Measurements from ENCODE around the gene NOB1. TPM values are rescaled to one million over a fixed set of nuclear protein-coding genes. Genes with fewer than 3 reads are reported as not detected.

The NOB1 gene
- total RNA-seq, 1 experiment from 2014 or later: 172 TPM

GRCh38 chr16:69761983-69762813 is 7.5 kb upstream of the NOB1 start, which contains the start of gene WWP2:
Gene WWP2, plus strand, starts transcription at chr16:69762332. Its CDS starts 24,679 bp downstream, at chr16:69787011.
- H4K20me1 ChIP-seq (ENCODE audit: insufficient read depth): no peaks in the 10 kb centered on the region
- H3K4me3 ChIP-seq (replicated peaks in 1 of 2; ENCODE audit: low read depth in 1 of 2, low read length in 2 of 2): peak within 1 kb of the TSS; percentile 61 to 98
- H3K9me2 ChIP-seq (ENCODE audit: insufficient read depth): no peaks in the 10 kb centered on the region
- POLR2A ChIA-PET: interaction anchor here (1.5 to 2.0 kb wide), 2 partner anchors 8 to 36 kb away, joined by 4 to 5 read pairs; partner anchors contain the start of genes NOB1 and NQO1
- H3K4me2 ChIP-seq (ENCODE audit: low read length): peak within 1 kb of the TSS; percentile 91
- peak within 1 kb of the TSS; percentile 85 for H2AFZ ChIP-seq (ENCODE audit: low read depth, low read length, poor library complexity, severe bottlenecking)
- RAD21 ChIA-PET (ENCODE audit: low non-redundant PET in 1 of 2, low total read pairs in 2 of 2, uncharacterized antibody in 2 of 2, unreplicated experiment in 2 of 2): interaction anchor here in 1 of 2 experiments (0.8 kb wide), 1 partner anchor 12 kb away, joined by 5 read pairs; no protein-coding TSS in a partner anchor
- no peaks in the 10 kb centered on the region for H3K27me3 ChIP-seq (ENCODE audit: insufficient read depth, low read length)
- peaks cover 9 to 20% of the 10 kb centered on the region in 2 experiments; a peak in 3 of 4 replicates for H3K4me1 ChIP-seq (ENCODE audit: control insufficient read depth in 1 of 2, insufficient read depth in 2 of 2, low read length in 2 of 2)
- peak within 1 kb of the TSS; percentile 91 for H3K9ac ChIP-seq (ENCODE audit: low read length)
- peak within 1 kb of the TSS; percentile 55 for H3K27ac ChIP-seq (ENCODE audit: low read depth, low read length)
- BruUV-seq (replicated peaks): no TSS peak
- ATAC-seq (peak; percentile 90), DNase-seq (ENCODE audit: low read depth, low spot score) (peak; percentile 49)
- CTCF ChIA-PET: interaction anchor here (0.7 kb wide), 1 partner anchor 52 kb away, joined by 4 read pairs; no protein-coding TSS in a partner anchor
- intact Hi-C loops (cut with micrococcal nuclease): no loop called here
- no peaks in the 10 kb centered on the region for H3K9me3 ChIP-seq (ENCODE audit: control insufficient read depth in 1 of 2, insufficient read depth in 1 of 2, low read depth in 1 of 2, low read length in 2 of 2)
- no peaks in the 10 kb centered on the region for H3K36me3 ChIP-seq (ENCODE audit: control insufficient read depth in 1 of 2, insufficient read depth in 2 of 2, low read length in 2 of 2)
- H3K79me2 ChIP-seq (ENCODE audit: insufficient read depth, low read length): peaks cover 41% of the 10 kb centered on the region
- TF ChIP-seq YY1 (IDR thresholded peaks at IDR 0.05; ENCODE audit: extremely low read depth, insufficient replicate concordance, low read depth, low read length) (peak; percentile 6), JUND (IDR thresholded peaks at IDR 0.05) (0 out of 2 replicates have a peak, but pooled peaks have one; percentile 14), EGR1 (IDR thresholded peaks at IDR 0.05; ENCODE audit: low read depth) (peak; percentile 41; the same call in 1 of the 2 replicates), ZNF274 (IDR thresholded peaks at IDR 0.05; ENCODE audit: low read depth, low read length) (no peak), SIN3A (IDR thresholded peaks at IDR 0.05; ENCODE audit: low read depth) (no peak; the same call in none of the 2 replicates), SRF (IDR thresholded peaks at IDR 0.05; ENCODE audit: low read depth) (no peak), ATF3 (IDR thresholded peaks at IDR 0.05) (no peak), TCF7L2 (IDR thresholded peaks at IDR 0.05; ENCODE audit: borderline replicate concordance, extremely low read depth, insufficient read depth, insufficient read length) (no peak), RAD21 (IDR thresholded peaks at IDR 0.05; ENCODE audit: low read depth) (no peak), CBX3 (IDR thresholded peaks at IDR 0.05; ENCODE audit: low read depth) (no peak), REST (IDR thresholded peaks at IDR 0.05; ENCODE audit: low read depth) (no peak), ZFX (IDR thresholded peaks at IDR 0.05) (peak; percentile 92), POLR2A (IDR thresholded peaks at IDR 0.05; ENCODE audit: borderline replicate concordance, extremely low read depth, insufficient read depth, insufficient read length) (no peak), FOSL1 (IDR thresholded peaks at IDR 0.05; ENCODE audit: low read depth) (no peak), EZH2 (IDR thresholded peaks at IDR 0.05) (no peak), SP1 (IDR thresholded peaks at IDR 0.05; ENCODE audit: low read depth) (no peak), EZH2phosphoT487 (IDR thresholded peaks at IDR 0.05; ENCODE audit: borderline replicate concordance) (no peak)
- TF ChIP-seq, protein P1, sequence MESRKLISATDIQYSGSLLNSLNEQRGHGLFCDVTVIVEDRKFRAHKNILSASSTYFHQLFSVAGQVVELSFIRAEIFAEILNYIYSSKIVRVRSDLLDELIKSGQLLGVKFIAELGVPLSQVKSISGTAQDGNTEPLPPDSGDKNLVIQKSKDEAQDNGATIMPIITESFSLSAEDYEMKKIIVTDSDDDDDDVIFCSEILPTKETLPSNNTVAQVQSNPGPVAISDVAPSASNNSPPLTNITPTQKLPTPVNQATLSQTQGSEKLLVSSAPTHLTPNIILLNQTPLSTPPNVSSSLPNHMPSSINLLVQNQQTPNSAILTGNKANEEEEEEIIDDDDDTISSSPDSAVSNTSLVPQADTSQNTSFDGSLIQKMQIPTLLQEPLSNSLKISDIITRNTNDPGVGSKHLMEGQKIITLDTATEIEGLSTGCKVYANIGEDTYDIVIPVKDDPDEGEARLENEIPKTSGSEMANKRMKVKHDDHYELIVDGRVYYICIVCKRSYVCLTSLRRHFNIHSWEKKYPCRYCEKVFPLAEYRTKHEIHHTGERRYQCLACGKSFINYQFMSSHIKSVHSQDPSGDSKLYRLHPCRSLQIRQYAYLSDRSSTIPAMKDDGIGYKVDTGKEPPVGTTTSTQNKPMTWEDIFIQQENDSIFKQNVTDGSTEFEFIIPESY (IDR thresholded peaks at IDR 0.05; ENCODE audit: extremely low read depth, insufficient replicate concordance, low read length): no peak
- TF ChIP-seq, protein P2, sequence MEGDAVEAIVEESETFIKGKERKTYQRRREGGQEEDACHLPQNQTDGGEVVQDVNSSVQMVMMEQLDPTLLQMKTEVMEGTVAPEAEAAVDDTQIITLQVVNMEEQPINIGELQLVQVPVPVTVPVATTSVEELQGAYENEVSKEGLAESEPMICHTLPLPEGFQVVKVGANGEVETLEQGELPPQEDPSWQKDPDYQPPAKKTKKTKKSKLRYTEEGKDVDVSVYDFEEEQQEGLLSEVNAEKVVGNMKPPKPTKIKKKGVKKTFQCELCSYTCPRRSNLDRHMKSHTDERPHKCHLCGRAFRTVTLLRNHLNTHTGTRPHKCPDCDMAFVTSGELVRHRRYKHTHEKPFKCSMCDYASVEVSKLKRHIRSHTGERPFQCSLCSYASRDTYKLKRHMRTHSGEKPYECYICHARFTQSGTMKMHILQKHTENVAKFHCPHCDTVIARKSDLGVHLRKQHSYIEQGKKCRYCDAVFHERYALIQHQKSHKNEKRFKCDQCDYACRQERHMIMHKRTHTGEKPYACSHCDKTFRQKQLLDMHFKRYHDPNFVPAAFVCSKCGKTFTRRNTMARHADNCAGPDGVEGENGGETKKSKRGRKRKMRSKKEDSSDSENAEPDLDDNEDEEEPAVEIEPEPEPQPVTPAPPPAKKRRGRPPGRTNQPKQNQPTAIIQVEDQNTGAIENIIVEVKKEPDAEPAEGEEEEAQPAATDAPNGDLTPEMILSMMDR (IDR thresholded peaks at IDR 0.05 in 2 of 3, conservative IDR thresholded peaks at IDR 0.05 in 1 of 3; ENCODE audit: borderline replicate concordance in 1 of 3, insufficient read depth in 1 of 3, low read depth in 2 of 3, low read length in 2 of 3): no peak
